Erythroblast (primary cell): ENCODE data around the gene PARD3.

Experiments
- GATA1 ChIP-seq: IDR thresholded peaks from 2 replicates; pipeline ENCODE4 v1.6.1; 2011; ENCODE audit warnings: low read depth, mild to moderate bottlenecking, control low read depth, low read length, moderate library complexity
- POLR2A ChIP-seq: IDR thresholded peaks from 2 replicates; pipeline ENCODE4 v1.6.1; 2011; ENCODE audit warnings: mild to moderate bottlenecking, low read length

GRCh38 chr10:34437906-34438305 lies 377.2 kb downstream of the PARD3 start:
- no peak for TF ChIP-seq POLR2A
- TF ChIP-seq GATA1: no peak
